Activated T-cell treated with anti-CD3 and anti-CD28 coated beads, Interleukin-2, amount 50 U/mL, for 1 hour (primary cell): ENCODE measurements around the gene FNDC1.

Experiments used
- DNase-seq: peaks from one replicate; pipeline ENCODE4 v3.0.0-alpha.2; 2020

Gene FNDC1

DNA sequence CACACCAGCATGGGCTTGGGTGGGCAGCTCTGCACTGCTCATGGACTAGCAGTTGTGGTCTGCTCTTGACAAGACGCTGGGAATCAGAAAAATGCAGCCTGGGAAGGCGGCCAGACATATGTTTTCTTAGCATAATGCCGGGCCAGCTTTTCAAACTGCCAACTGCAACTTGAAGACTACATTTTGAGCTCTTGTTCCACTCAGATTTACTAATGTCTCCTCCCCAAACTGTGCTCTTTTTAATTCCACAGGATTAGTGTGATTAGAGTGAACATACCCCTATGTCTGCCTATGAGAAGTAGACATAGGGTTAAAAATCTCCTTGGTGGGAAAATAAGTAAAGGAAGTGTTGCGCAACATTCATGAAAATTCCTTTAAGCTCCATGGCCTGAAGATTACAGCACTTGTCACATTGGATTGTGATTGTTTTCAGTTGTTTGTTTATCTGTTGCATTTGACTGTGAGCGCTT lies 5.3 kb upstream of the FNDC1 start:
- no peak for DNase-seq

DNA sequence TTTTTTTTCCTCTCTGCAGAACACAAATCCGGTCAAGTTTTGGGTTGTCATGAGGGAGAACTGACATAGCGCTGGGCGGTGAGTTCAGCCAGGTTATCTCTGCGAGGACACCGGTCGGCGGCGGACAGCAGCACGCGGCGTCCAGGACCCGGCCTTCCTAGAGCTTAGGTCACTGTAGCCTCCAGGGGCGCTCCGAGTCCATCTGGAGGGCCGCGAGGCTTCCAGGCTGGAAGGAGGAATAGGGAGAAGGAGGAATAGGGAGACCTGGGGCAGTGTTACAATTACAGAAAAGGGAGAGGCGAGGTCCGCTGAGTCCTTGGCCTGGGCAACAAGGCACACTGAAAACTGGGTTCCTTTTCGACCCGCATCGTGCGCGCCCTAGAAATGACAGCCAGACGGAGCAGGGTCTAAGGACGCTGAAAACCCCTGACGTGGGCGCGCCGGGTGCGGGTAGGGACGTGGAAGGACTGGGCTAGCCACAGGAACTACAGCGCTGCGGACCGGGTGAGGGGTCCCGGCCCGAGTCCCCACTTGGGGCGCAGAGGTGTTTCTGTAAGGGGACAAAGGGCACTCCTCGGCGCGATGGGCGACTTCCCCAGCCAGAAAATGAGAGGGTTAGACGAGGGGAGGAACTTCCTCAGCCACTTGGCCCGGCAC lies 536 bp upstream of the FNDC1 start:
- no peak for DNase-seq

DNA sequence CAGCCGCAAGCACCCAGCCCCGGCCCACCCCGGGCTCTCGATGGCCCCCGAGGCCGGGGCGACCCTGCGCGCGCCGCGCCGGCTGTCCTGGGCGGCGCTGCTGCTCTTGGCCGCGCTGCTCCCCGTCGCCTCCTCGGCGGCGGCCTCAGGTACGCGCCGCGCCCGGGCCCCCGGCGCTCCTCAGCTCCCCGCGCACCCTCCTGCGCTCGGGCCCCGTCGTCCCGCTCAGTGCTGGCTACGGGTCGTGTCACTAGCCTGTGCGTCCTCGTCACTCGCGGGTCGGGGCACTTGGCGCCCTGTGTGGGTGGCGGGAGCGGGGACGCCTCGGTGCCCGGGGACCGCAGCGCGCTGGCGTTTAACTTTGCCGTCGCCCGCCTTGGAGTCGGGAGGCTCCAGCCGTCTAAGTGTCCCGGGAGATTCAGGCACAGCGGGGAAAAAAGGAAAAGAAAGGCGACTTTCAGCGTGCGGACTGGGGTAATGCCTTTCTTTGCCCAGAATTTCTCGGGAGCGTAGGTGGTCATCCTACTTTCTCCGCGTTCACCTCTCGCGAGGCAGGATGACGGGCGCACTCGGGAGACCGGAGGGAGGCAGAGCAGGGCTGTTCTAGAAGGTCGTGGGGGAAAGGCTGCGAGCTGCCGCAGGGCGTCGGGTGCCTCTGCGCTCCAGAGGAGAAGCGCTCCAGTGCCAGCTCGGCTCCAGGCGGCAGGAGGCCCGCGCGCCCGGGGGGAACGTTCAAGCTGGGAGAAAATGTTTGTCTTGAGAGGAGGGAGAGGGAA lies 545 bp downstream of the FNDC1 start:
- DNase-seq, result peak; percentile 19

DNA sequence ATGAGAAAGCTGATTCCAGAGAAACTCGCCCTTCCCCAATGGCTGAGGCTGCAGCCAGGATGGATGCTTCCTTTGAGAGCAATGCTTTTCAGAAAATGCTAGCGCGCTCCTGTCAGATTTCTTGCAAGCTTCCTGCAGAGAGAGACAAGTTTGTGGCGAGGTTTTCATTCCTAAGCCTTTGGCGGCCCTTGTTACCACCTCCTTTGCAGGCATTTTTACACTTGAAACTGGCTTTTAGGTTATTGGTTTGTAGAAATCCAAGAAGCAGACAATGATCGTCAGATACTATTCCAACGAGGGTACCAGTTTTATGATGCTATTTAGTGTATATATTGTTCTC lies 1.1 kb downstream of the FNDC1 start:
- no peak for DNase-seq

DNA sequence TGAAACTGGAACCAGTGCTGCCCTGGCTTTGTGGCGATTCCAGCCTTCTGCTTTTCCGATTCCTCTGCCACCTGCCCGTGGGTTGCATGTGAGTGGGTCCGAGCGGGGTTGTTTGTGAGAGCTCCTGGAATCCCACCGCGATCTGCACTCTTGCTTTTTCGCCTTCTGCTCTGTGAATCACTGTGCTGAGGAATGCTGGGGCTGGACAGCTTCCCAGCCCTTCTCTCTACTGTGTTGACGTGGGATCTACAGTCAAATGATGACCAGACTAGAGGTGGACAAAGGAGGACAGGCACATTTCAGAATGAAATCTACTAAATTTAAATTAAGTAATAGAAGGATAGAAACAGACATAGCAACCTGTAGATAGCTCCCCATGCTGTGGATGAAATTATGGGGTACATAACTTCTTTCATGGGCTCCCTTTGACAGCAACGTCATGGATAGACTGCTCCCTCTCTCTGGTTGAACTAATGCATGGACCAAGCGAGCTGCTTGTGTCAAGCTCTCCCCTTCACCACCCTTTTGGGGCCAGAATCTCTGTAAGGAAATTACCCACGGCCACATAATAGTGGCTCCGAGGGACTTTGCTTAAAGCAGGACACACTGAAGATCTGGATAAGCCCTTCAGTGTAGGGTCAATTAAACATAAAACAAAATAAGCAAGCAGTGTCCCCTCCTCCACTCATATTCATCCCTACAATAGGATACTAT lies 2.0 kb downstream of the FNDC1 start:
- DNase-seq, result no peak

DNA sequence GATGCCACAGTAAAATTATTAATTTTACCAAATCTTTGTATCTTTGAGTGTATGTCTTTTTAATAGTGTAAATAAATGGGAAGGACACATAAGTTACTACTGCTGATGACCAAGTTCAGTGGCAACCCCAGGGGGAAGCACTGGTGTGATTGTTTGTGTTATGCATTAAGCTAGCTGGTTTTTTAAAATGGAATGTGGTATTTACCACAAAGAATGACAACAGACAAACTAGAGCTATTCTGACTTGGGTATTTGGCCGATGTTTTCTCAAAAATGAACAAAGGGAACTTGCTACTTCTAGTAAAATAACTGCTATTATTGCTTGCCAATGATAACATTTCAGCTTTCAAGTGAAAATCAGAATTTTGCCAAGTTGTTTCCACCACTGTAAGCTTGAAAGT lies 2.9 kb downstream of the FNDC1 start:
- no peak for DNase-seq

DNA sequence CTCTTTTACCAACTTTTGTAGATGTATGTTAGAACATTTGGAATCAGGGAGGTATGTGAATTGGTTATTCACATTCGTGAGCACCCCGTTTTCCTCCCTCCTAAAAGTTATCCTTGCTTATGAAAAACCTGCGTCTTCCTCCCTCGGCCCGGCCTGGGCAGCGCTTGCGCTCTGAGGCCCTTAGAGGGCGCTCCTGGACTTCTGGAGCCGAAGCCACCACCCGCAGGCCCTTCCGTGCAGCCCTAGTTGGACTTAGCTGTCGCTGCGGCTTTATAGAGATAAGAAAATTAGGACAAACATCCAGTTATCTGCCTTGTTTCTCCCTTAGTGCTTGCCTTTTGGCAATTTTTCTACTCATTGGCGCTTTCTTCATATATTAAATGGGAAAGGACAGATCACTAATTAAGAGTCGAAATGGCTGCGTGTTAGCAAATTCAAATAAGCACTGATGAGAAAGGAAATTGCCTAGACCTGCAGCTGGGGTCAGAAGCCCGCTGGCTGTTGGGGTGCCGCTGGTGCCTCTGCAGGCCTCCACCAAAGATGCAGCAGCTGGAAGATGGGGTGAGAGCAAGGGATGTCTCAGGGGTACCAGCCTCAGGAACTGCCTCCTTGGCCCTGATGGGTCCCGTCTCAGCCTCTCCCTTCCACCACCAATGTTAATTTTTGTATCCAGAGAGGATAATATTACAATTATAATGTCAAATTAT lies 5.2 kb downstream of the FNDC1 start:
- peak; percentile 70 for DNase-seq

DNA sequence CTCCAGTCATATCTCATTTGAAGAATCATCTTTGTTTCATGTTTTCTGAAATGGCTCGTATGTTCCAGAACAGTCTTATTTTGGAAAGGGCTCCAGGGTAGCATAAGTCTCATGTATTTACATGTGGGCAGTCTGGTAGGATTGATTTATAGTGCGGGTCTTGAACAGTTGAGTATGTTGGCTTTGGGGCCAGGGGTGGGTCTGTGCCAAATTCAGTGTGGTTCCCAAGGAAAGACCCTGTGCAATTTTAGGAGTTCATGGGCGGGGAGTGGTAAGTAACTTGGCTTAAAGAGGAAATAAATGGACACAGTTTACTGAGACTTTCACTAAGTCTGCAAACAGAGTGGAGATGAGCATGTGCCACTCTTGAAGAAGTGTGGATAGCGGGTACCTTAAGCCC lies 7.7 kb downstream of the FNDC1 start:
- no peak for DNase-seq

DNA sequence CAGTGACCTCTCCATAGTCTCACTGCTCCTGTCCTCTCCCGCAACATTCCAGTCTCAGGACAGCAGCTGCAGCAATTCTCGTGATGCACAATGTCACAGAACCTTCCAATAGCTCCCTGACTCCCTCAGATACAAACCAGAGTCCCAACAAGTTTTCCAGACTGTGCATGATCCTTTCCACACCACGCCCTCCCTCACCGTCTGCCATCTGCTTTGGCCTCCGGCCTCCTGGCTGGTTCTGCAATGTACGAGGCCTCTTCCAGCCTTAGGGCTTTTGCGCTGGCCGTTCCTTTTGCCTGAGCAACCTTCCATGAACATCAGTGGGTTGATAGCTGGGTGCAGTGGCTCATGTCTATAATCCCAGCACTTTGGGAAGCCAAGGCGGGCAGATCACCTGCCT lies 9.6 kb downstream of the FNDC1 start:
- no peak for DNase-seq

DNA sequence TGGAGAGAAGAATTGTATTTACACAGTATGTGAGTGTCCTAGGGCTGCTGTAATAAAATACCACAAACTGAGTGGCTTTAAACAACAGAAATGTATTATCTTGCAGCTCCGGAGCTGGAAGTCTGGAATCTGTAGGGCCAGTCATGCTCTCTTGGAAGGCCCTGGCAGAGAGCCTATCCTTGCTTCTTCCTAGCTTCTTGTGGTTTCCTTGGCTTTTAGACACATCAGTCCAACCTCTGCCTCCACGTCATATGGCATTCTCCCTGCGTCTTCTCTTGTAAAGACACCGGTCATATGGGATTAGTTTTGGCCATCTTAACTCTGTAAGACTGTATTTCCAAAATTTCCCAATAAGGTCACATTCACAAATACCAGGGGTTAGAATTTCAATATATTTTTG lies 10.8 kb downstream of the FNDC1 start:
- no peak for DNase-seq

DNA sequence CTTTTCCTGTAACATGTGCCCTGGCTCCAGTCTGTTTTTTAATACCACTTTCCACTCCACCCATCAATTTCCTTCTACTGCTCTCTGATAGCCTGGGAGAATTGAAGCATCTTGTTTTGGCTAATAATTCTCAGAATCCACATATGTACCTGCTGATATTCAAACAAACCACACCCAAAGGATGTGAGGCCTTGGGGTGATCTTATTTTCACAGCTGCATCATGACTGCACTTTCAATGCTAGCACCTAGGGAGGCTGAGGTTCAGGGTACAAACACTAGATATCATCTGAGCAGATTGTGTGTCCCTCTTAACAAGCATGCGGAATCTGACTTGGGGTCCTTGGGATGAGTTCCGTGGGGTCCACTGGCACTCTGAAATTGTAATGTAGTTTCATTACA lies 12.7 kb downstream of the FNDC1 start:
- no peak for DNase-seq

DNA sequence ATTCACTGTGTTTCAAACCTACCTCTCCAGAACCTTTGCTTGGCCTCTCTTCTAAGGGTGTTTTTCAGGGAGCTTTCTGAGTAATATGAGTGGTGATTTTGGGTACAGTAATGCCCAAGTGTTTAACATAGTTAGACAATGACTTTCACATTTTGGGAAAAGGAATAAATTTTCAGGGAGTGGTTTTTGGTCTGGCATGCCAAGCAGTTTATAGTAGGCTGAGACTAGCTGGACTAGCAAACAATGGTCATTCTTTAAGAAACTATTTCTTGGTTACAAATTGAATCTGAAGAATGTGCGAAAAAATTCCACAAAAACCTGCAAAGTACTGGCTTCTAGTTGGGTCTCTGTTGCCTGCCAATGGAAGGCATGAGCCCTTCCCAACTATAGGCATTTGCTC lies 15.4 kb downstream of the FNDC1 start:
- DNase-seq, result no peak

DNA sequence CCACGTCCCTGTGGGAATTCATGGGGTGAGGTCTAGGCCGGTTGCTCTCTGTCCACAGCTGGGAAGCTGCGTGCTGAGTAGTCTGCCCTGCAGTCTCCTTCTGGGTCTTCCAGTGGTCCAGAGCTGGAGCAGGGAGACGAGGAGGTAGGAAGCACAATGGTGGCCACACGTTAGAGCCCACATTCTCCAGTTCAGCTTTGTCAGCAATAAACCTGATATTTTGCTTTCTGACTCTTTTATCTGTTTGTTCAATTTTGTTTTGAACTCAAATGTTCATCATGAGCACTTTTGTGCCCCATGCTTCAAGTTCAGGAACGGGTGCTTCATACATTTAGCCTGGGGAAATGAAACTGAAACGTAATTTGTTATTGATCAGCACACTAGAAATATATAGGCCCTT lies 21.3 kb downstream of the FNDC1 start:
- DNase-seq, result no peak

DNA sequence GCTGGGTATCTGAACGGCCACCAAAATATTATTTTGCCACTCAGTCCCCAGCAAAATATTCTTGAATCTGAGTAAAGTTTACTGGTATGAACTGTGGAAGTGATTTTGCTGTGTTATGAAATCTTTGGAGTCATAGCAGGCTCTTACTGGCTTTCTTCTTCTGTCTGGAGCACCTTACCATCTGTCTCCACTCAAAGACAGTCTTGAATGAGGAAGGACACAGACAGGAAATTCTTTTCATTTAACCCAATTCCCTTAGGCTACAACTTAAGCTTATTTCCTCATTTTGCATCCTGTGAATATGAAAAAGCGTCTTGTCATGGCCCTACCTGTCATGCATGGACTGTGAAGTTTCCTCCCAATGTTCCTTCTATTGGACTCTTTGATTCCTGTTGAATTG lies 24.7 kb downstream of the FNDC1 start:
- DNase-seq, result no peak

DNA sequence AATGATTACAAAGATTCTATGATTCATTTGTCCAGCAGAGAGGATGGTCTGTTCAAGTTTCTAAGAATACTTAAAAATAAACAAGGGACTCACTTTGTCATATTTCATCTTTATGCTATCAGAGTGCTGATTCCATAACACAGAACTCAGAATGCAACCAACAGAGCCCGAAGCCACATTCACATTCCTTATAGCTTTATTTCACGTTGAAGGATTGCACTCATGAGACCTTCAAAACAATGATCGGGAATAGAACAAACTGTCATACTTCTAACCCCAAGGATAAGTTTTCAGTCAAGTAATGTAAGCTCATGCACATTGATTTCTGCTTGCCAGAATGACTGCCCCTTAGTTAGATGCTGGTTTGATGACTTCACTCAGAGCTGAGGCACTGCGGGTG lies 25.2 kb downstream of the FNDC1 start:
- no peak for DNase-seq

DNA sequence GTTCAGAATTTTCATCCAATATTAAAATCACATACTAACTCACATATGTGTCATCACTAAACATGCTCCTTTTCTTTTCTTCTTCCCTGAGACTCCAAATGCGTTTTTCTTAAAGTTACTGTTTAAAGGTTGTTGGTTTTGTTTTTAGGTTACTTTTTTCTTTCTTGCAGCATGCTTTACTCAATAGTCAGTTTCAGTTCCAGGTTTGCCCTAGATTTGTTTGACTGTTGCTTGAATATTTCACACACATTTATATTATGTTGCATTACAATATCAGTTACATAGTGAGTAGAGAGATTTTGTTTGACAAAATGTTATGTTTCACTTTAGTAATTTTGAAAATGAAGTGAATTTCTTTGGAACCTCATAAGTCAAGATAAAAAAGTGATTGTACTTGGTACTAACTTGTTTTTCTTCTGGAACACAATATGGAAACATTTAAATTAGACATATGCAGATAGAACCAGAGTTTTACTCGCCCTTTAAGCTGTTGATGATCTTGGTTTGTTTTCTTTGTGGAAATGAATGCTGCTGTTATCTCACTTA lies 27.3 kb downstream of the FNDC1 start:
- DNase-seq, result no peak

DNA sequence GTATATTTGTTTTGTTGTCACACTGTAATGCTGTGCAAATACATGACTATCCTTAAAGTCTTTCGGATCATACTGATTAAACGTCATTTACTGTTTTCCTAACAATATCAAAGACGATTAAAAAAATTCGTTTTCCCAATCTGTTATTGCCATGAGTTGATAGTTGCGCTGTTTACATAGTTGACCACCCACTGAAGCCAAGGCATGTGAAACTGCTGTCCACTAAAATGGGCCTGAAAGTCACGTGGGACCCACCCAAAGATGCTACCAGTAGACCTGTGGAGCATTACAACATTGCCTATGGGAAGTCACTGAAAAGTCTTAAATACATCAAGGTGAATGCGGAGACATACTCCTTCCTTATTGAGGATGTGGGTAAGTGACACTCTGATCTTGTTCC lies 28.1 kb downstream of the FNDC1 start:
- DNase-seq, result no peak

DNA sequence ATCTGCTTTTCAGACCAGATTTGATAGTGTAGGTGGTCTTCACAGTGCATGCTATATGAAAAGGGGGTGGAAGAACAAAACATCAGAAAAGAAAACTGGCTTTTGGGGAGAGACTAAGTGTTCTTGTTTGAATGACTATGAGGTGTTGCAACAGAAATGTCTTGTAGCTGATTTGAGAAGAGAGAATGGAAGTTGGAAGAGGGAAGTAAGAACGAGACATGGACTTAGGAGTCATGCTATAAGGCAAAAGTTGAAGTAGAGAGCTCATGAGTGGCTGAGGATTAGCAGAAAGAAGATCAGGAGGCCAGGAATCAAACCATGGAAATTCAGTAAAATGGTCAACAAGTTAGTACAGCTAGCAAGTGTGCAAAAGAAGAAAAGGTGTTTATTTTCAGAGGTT lies 32.1 kb downstream of the FNDC1 start:
- no peak for DNase-seq

DNA sequence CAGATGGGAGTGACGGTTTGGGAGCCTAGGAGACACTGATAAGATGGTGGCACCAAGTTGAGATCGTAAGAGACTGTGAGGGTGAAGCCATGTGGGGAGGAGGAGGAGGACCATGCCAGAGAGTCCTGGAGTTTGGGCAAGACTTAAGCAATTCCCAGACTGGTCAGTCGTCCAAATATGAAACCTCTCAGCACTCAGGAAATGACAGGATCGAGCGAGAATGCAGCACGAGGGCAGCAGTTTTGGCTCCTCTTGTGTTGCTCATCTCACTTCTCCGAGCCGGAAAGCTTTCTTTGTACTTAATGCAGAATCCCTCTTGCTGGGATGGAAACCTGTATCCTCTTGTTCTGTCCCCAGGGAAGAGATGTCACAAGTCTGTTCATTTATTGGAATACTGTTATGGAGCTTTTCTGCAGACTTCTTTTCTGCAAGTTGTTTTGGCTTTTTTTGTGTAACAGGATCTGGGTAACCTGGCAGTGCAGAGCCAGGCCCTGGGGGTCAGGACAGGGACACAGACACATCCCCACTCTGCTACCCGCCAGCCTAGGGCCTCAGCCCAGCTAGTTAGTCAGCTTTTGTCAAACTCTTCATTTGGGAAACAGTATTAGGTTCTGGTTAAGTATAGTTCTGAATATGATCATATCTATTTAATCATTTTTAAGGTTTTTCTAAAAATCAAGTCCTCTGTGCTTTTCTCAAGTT lies 34.3 kb downstream of the FNDC1 start:
- no peak for DNase-seq

DNA sequence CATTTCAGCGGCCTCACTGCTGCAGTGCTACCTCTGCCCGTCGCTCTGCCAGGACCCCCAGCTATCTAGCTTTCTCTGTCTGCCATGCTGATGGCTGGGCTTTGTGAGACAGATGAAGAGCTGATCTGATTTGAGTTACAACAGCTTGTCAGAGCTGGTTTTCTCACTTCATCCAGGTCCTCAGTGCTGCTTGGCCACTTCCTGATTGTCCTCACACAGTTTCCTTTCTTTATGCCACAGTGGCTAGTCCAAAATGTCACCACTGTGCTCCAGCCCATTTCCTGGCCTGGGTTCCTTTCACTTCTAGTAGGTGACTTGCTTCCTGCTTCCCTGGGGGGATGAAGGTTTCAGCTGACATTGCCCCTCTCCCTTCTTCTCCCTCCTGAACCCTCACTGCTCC lies 35.4 kb downstream of the FNDC1 start:
- DNase-seq, result no peak

DNA sequence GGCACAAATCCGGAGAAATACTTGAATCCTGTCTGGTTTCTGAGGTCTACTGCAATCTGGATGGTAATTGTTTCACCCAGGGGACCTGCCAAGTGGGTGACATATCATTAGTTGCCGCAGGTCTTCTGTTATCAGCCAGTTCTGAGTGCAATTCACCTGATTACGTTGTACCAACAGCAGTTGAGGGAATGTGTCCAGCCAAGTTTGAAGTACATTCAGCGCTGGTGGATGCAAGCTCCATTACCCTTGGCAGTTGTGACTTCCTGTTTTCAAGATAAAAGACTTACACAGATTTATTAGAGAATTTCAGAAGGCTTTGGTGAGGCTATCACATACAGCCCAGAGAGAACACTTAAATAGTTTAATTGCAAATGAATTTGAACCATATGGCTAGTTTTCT lies 42.8 kb downstream of the FNDC1 start:
- no peak for DNase-seq

DNA sequence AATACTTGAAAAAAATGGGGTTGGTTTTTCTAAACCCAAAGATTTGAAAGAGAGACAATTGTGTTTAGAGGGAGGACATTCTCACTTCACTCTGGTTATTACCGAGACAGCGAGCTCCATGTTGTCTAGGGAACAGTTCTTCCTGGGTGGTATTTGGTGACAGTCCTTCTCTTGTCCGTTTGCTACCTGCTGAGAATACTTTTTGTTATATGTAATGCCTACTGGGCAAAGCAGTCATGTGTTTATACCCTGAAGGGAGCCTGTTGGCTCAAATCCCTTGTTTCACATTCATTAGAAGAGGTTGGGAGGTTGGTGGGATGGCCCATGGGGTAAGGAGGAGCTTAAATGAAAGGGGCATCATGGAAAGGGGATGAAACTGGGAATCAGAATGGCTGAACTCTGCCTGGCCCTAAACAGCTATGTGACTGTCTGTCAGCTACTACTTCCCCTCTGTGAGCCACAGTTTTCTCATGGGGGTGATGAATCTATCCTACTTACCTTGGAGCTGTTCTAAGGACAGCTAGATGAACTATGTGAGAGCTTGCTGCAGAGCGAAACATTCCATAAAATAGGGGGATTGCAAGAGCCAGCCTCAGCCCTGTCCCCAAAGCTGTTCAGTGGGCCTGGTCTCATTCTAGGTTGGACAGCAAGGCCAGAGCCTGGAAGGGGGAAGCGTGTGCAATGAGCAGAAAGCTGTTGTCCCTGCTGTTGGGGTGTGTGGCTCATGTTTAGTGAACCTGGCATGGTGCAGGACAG lies 43.5 kb downstream of the FNDC1 start:
- no peak for DNase-seq
